GM18517 (cell line): ENCODE data around the gene SRSF9.
"Not testable (repeated sequence)": the region's sequence is repeated elsewhere in the genome, so short reads cannot be mapped to it uniquely, and the experiment has no call there.

Experiments used
- ATAC-seq: cut with Tn5 transposase; IDR thresholded peaks from one replicate; pipeline ENCODE4 v1.9.1; 2021; ENCODE audit warnings: mild to moderate bottlenecking, moderate library complexity; ENCODE audit not compliant: unreplicated experiment

The SRSF9 gene

GRCh38 chr12:120453060-120453750 is 16.3 kb downstream of the SRSF9 start:
- no peak for ATAC-seq

DNA sequence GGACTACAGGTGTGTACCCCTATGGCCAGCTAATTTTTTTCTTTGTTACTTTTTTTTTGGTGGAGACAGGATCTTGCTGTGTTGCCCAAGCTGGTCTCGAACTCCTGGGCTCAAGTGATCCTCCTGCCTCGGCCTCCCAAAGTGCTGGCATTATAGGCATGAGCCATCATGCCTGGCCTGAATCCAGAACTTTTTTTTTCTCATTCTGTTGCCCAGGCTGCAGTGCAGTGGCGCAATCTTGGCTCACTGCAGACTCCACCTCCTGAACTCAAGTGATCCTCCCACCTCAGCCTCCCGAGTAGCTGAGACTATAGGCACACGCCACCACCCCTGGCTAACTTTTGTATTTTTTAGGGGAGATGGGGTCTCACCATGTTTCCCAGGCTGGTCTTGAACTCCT is 17.0 kb downstream of the SRSF9 start:
- not testable (repeated sequence) for ATAC-seq

DNA sequence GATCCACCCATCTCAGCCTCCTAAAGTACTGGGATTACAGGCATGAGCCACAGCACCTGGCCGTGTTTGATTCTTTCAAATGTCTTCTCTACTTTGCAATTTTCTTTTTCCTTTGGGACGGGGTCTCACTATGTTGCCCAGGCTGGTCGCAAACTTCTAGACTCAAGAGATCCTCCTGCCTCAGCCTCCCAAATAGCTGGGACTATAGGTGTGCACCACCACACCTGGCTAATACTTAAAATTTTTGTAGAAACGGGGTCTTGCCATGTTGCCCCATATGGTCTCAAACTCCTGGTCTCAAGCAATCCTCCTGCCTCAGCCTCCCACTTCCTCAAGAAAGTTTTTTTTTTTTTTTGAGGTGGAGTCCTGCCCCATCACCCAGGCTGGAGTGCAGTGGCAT is 21.6 kb downstream of the SRSF9 start:
- no peak for ATAC-seq

GRCh38 chr12:120446844-120447178 is 22.7 kb downstream of the SRSF9 start:
- ATAC-seq = not testable (repeated sequence)

- peak; percentile 90 for ATAC-seq
Observed at GRCh38 chr12:120445911-120446843, 23.4 kb downstream of the SRSF9 start, which contains the start of the genes GATC and TRIAP1. Gene GATC, plus strand, starts transcription at chr12:120446444. Its CDS starts 37 bp downstream, at chr12:120446481. Gene TRIAP1, minus strand, starts transcription at chr12:120446384. Its CDS starts 12 bp downstream, at chr12:120446372.

DNA sequence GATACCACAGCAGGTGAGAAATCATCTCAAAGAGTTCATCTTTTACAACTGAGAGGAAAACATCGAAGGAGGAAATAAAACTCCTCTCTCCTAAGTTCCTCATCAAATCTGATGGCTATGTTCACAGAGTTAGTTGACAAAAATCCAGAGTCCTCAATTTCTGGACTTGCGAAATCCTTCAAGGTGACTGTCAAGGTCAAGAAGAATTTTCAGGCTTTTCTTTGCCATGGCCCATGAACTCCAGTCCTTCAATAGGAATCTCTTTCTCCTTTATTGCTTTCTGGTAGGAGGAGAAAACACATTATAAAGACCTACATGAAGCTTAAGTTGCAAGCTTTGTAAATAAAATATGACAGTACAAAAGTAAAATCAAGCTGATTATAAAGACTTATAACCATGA is 24.9 kb downstream of the SRSF9 start:
- no peak for ATAC-seq

GRCh38 chr12:120439646-120440247 is 29.8 kb downstream of the SRSF9 start:
- ATAC-seq = no peak

GRCh38 chr12:120438495-120439198 is 30.9 kb downstream of the SRSF9 start:
- ATAC-seq = no peak

DNA sequence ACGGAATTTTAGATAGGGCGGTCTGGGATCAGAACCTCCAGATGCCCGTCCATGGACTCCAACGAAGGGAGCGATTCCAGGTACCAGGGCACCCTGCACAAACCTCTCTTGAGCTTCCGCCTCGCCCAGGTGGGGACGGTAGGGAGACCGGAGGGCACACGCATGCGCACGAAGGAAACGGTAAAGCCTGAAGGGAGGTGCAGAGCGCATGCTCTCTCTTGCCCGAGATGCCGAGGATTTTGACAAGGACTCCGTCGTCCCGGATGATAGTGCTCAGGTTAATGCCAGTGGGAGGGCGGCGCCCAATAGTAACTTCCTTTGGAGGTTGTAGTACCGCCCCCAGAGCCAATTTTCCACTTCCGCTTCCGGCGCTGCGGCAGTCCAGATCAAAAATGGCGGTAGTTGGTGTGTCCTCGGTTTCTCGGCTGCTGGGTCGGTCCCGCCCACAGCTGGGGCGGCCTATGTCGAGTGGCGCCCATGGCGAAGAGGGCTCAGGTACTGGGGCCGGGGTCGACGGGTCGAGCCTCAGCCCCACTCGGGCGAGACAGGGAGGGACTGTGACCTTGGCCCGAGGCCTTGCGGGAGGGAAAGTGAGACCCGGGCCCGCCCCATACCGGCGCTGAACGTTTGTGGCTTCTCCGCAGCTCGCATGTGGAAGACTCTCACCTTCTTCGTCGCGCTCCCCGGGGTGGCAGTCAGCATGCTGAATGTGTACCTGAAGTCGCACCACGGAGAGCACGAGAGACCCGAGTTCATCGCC is 31.6 kb downstream of the SRSF9 start, which contains the start of gene COX6A1:
Gene COX6A1, plus strand, starts transcription at position 379 of the 760 bp plus-strand sequence. Its CDS starts 14 bp downstream, at position 393.
- peak; percentile 98 for ATAC-seq

DNA sequence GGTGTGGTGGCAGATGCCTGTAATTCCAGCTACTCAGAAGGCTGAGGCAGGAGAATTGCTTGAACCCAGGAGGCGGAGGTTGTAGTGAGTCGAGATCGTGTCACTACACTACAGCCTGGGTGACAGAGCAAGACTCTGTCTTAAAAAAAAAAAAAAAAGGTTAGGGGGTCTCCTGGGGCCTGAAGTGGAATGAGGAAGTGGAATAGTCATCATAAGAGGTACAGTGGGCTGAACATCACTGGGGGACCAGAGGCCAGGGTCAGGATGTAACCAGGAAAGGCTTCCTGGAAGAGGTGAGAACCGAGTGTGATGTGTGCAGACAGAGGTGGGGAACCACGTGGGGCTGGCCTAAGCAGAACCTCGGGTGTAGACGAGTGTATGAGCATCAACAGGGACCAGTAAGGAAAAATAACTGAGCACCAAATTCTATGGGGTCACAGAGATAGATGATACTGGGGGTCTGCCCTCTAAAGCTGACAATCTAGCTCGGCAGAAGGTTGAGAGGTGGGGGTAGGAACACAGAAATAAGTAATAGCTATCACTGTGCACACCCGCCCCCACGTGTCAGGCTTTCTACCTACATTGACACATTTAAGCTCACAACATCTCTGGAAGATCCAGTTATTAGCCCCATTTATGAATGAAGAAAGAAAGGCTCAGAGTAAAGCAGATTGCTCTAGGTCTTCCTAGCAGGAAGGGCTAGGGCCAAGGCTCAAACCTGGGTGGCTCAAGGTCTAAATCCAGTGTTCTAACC is 36.6 kb downstream of the SRSF9 start:
- no peak for ATAC-seq

GRCh38 chr12:120429368-120429767 is 40.2 kb downstream of the SRSF9 start:
- ATAC-seq = no peak

GRCh38 chr12:120428597-120429229 is 40.8 kb downstream of the SRSF9 start:
- no peak for ATAC-seq

DNA sequence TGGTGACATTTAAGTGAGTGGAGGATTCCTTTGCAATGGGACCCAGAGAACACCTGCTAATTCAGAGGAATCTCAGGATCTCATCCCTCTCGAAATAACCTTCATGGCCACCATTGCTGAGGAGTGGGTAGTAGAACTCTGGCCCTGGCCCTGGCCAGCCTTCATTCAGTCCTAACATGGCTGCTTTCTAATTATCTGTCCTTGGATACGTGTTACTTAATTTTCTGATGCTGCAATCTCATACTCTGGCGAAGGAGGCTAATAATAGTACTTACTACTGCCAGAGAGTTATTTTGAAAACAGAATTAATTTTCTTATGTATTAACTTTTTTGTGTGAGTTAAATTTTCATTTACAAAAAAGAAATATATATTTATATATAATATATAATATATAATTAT is 43.8 kb downstream of the SRSF9 start:
- ATAC-seq = no peak

GRCh38 chr12:120422892-120423456 is 46.6 kb downstream of the SRSF9 start:
- ATAC-seq = no peak

- ATAC-seq = no peak
Observed at GRCh38 chr12:120421701-120422100, 47.8 kb downstream of the SRSF9 start.

GRCh38 chr12:120417917-120418580 is 51.5 kb downstream of the SRSF9 start:
- no peak for ATAC-seq

DNA sequence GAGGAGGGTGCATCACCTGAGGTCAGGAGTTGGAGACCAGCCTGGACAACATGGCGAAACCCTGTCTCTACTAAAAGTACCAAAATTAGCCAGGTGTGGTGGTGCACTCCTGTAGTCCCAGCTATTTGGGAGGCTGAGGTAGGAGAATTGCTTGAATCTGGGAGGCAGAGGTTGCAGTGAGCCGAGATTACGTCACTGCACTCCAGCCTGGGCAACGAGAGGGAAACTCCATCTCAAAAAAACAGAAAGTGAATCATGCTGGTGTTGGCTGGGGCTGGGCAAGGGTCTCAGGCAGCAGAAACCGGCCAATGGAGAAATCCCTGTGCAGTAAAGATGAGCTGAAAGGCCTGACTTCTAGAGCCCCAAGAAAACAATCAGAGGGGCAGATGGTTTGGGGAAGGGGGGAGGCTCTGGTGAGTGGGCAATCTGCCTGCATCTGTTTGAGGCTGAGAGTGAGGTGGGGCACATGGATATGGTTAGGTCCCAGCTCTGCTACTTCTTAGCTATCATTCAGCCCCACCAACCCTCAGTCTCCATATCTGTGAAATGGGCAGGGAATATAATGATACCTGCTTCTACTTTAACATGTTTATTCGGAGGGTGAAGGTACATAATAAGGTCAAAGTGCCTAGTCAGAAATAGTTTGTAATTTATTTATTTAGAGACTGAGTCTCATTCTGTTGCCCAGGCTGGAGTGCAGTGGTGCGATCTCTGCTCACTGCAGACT is 52.9 kb downstream of the SRSF9 start:
- no peak for ATAC-seq
